Hematopoietic multipotent progenitor cell (in vitro differentiated cells): ENCODE data around the gene PTPN4. TPM values are rescaled to one million over a fixed set of nuclear protein-coding genes. Genes with fewer than 3 reads are reported as not detected.

Experiments used
- DNase-seq, 3 donors: peaks; one replicate each; pipeline ENCODE4 v3.0.0-alpha.2; 2011 to 2015; ENCODE audit warnings: low read depth in 2 of 3, low spot score in 2 of 3
- total RNA-seq: library from RNA; depleted of rRNA; stranded (reverse); fragments of >200 nt; gene quantifications from one replicate; pipeline ENCODE4 v1.2.3, GENCODE V29; 2012

Gene PTPN4
- total RNA-seq, 1 donor: 32.0 TPM

- DNase-seq: no peak
Measured at GRCh38 chr2:119760237-119760955, 674 bp downstream of the PTPN4 start.

GRCh38 chr2:119760956-119761275 is 1.2 kb downstream of the PTPN4 start:
- DNase-seq: no peak

DNA sequence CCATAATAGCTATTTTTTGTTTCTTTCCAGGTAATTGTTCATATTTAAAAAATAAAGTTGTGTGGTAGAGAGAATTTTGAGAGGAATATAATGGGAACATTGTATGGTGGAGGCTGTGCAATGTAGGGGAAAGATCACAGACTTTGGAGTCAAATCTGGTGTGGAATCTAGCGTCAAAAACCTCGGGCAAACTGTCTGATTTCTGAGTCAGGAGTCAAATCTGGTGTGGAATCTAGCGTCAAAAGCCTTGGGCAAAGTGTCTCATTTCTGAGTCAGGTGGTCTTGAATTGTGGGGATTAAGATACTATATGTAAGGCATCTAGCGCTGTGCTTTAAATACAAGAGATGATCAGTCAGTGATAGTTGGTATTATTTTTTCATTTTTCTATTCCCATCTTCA is 5.1 kb downstream of the PTPN4 start:
- DNase-seq: no peak

DNA sequence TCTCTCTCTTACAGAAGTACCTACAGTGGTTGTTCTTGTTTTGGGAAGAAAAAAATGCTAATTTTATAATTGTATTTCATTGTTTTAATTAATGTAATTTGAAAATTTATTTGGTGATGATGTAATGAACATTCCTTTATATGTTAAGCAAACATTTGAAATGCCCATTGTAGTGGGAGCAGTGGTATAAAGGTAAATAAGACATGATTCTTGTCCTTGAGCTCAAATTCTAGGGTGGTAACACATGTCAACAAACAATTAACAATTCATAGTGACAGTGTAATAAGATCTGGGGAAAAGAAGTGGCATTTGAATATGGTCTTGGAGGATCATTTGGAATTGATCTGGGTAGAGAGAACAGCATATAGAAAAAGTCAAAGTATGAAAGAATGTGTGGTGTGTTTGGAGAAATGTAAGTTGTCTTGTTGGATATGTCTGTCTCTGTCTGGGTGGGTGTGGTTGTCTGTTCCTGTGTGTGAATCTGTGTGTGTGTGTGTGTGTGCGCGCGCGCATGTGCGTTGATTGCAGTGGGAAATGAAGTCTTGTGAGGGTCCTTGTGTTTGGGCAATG is 5.8 kb downstream of the PTPN4 start:
- DNase-seq: no peak

DNA sequence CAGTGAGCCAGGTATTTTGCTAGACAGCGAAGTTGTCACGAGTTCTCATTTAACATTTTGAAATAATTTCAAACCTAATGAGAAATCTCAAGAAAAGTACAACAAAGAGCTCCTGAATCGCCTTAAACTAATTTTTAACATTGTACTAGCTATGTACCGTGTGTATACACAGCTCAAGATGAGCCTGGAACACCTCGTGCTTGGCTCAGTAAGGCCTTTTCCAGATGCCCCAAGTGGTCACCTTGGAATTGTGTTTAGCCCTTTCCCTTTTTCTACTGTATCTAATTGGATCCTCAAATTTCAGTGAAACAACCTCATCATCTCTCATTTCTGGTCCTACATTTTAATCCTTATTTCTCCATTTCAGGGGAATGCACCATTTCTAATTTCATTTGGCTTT is 7.2 kb downstream of the PTPN4 start:
- no peak for DNase-seq

DNA sequence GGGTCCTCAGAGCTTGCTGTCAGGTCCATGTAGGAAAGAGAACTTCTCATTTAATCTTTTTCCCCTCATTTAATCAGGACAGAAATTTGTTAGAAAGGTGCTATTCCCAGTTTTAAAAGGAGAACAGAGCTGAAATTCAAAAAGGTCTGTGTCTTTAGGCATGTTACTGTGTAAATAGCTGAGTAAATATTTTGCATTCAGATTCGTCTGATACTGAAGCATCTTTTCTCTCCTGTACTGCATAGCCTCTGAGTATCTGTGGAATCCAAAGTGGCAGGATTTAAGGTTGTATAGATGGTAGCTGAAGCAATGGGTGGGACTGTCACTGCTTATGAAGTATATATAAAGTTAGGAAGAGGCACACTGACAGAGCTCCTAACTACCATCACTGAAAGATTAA is 9.0 kb downstream of the PTPN4 start:
- no peak for DNase-seq

GRCh38 chr2:119769645-119770044 is 9.9 kb downstream of the PTPN4 start:
- DNase-seq: no peak

GRCh38 chr2:119771331-119771730 is 11.6 kb downstream of the PTPN4 start:
- DNase-seq: no peak

- no peak for DNase-seq
Measured at GRCh38 chr2:119772128-119772527, 12.4 kb downstream of the PTPN4 start.

DNA sequence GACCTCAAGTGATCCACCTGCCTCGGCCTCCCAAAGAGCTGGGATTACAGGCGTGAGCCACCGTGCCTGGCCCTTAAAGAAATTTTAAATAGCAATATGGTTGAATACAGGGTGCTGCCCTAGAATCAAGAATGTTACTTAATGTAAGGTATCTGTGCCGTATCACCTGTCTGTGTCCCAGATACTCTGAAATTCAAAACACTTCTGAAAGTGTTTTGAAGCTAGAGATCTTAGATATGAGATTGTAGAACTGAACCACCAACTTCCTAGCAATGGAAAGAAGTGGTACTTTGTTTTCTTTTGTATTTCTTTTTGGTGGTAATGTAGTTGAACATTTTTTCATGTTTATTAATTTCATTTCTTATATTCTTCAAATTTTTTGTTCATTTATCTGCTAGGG is 13.0 kb downstream of the PTPN4 start:
- no peak for DNase-seq

GRCh38 chr2:119774026-119774425 is 14.3 kb downstream of the PTPN4 start:
- no peak for DNase-seq

DNA sequence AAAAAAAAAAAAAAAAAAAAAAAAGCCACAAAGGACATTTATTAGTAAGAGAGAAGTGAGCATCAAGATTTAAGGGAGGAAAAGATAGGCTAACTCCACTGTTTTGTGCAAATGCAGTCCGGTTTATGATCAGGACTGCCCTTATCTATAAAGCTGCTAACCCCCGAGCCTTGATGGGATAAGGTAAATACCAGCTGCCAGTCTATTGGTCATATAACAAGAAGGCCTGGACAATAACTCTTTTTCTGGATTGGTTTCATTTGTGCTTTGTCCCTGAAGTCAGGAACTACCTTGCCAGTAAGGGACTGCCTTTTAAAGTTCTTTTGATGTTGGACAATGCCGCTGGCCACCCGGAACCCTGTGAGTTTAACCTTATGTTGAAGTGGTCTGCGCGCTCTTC is 15.4 kb downstream of the PTPN4 start:
- no peak for DNase-seq

DNA sequence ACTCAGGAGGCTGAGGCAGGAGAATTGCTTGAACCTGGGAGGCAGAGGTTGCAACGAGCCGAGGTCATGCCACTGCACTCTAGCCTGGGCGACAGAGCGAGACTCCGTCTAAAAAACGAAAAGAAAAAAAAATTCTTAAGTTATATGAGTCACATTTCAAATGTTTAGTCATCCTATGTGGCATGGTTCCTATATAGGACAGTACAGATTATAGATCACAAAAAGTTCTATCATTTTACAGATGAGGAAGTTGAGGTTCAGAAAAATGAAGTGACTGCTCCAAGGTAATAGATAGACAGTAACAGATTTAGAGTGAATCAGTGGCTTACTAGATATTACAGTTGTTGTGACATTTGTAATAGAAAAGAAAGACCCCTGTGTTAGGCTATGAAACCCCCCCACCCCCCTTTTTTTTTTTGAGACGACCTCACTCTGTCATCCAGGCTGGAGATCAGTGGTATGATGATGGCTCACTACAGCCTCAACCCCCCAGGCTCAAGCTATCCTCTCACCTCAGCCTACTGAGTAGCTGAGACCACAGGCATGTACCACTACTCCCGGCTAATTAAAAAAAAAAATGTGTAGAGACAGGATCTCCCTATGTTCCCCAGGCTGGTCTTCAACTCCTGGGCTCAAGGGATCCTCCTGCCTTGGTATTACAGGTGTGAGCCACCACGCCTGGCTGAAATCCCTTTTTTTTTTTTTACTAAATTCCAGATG is 22.7 kb downstream of the PTPN4 start:
- DNase-seq: no peak

DNA sequence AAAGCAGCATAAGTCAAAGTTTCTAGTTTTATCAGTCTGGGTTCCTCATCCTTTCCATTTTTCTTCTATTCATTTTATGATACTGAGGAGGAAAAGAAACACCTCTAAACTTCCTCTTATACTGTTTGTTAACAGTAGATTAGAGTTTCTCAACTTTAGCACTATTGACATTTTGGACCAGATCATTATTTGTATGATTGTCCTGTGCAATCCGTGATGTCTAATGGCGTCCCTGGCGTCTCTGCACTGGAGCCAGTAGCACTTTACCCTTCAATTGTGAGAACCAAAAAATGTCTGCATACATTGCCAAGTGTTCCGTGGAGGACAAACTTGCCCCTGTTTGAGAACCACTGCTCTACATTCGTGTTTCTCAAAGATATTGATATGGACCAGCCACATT is 25.2 kb downstream of the PTPN4 start:
- DNase-seq: no peak

DNA sequence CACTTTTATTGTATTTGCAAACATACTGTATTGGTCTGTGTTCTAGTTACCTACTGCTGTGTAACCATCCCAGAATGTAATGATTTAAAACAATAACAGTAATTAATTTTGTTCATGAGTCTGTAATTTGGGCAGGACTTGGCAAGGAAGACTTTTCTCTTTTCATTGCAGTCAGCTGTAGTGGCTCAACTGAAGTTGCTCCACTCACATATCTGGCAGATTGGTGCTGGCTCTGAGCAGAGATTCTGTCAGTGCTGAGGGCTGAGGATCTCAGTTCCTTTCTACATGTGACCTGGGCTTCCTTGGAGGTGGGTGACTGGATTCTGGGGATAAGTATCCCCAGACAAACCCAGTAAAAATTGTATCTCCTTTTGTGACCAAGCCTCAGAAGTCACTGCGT is 26.6 kb downstream of the PTPN4 start:
- DNase-seq: no peak

GRCh38 chr2:119788752-119789151 is 29.0 kb downstream of the PTPN4 start:
- no peak for DNase-seq

GRCh38 chr2:119790466-119790865 is 30.7 kb downstream of the PTPN4 start:
- no peak for DNase-seq

DNA sequence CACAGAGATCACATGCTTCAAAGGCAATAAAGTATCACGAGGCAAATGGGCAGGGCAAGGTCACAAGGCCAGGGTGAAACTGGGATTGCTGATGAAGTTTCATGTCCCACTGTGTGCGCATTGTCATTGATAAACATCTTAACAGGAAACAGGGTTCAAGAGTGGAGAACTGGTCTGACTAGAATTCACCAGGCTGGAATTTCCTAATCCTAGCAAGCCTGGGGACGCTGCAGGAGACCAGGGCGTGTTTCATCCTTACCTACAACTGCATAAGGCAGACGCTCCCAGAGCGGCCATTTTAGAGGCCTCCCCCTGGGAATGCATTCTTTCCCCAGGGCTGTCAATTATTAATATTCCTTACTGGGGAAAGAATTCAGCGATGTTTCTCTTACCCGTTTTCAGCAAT is 33.2 kb downstream of the PTPN4 start:
- DNase-seq: peak in 1 of 3 donors; percentile 3

DNA sequence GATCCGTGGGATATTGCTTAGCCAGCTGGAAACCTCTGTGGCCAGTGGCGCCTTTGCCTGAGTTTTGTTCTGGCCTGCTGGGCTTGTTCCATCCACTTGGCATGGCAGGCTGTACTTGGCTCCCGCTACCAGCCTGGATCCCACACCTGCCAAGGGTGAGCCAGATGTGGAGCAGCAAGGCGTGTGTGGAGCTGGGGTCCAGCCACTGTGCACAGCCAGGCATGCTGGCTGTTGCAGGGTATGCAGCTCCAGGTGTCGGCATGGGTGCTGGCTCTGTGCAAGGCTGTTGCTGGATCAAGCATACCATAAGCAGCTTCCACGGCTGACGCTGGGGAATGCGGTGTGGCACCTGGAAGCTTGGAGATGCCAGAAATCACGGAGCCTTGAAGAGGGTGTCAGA is 34.5 kb downstream of the PTPN4 start:
- DNase-seq: no peak

- DNase-seq: no peak
Measured at GRCh38 chr2:119795309-119796303, 35.9 kb downstream of the PTPN4 start.

- no peak for DNase-seq
Measured at GRCh38 chr2:119800376-119800902, 40.7 kb downstream of the PTPN4 start.
